SK-N-SH treated with all-trans-retinoic acid at 6 μM for 48 hours (cell line): ENCODE measurements around the gene QSOX1.

Source experiments
- ATAC-seq: fragments of 200-7000 bp; cut with Tn5 transposase; 3 replicates; pipeline ENCODE4 v1.9.1; 2020; ENCODE audit warnings: mild to moderate bottlenecking, moderate library complexity
- ARNTL ChIP-seq: fragments of 450-650 bp; formaldehyde crosslinking; IDR thresholded peaks from 2 replicates; pipeline ENCODE4 v1.5.0; 2020; ENCODE audit warnings: low read depth, mild to moderate bottlenecking, moderate library complexity, borderline replicate concordance
- BACH2 ChIP-seq: fragments of 250-450 bp; sonication (Bioruptor Pico); IDR thresholded peaks from 2 replicates; pipeline ENCODE4 v1.9.0; 2021; ENCODE audit warnings: mild to moderate bottlenecking, borderline replicate concordance
- CREB5 ChIP-seq: fragments of 250-450 bp; sonication (Bioruptor Pico); IDR thresholded peaks from 2 replicates; pipeline ENCODE4 v1.5.1; 2020; ENCODE audit warnings: low read depth, mild to moderate bottlenecking, moderate library complexity
- GLIS3 ChIP-seq: fragments of 250-450 bp; sonication (Bioruptor Pico); IDR thresholded peaks from 2 replicates; pipeline ENCODE4 v1.5.0; 2020; ENCODE audit warnings: mild to moderate bottlenecking, moderate library complexity
- ISL1 ChIP-seq: fragments of 250-450 bp; sonication (Bioruptor Pico); IDR thresholded peaks from 2 replicates; pipeline ENCODE4 v2.1.2; 2022; ENCODE audit warnings: mild to moderate bottlenecking, moderate library complexity
- OSR1 ChIP-seq: fragments of 250-450 bp; sonication (Bioruptor Pico); IDR thresholded peaks from 2 replicates; pipeline ENCODE4 v1.8.0; 2022; ENCODE audit warnings: moderate library complexity, mild to moderate bottlenecking, inconsistent platforms
- POU6F1 ChIP-seq: fragments of 250-450 bp; sonication (Bioruptor Pico); IDR thresholded peaks from 2 replicates; pipeline ENCODE4 v1.8.0; 2021; ENCODE audit warnings: low read depth, mild to moderate bottlenecking, moderate library complexity, borderline replicate concordance
- RARB ChIP-seq: fragments of 250-450 bp; sonication (Bioruptor Pico); IDR thresholded peaks from 2 replicates; pipeline ENCODE4 v1.8.0; 2021; ENCODE audit warnings: mild to moderate bottlenecking, moderate library complexity
- TCF4 ChIP-seq: fragments of 250-450 bp; sonication (Bioruptor Pico); IDR thresholded peaks from 2 replicates; pipeline ENCODE4 v1.8.0; 2021; ENCODE audit warnings: mild to moderate bottlenecking, moderate library complexity, borderline replicate concordance
- TOX ChIP-seq: fragments of 250-450 bp; sonication (Bioruptor Pico); IDR thresholded peaks from 2 replicates; pipeline ENCODE4 v1.8.0; 2021; ENCODE audit warnings: mild to moderate bottlenecking, moderate library complexity, borderline replicate concordance
- TSHZ2 ChIP-seq: fragments of 250-450 bp; sonication (Bioruptor Pico); IDR thresholded peaks from 2 replicates; pipeline ENCODE4 v1.5.0; 2020; ENCODE audit warnings: mild to moderate bottlenecking, moderate library complexity
- ZC3H10 ChIP-seq: fragments of 250-450 bp; sonication (Bioruptor Pico); IDR thresholded peaks from 2 replicates; pipeline ENCODE4 v1.5.1; 2021; ENCODE audit warnings: mild to moderate bottlenecking, moderate library complexity
- ZFP30 ChIP-seq: fragments of 450-650 bp; formaldehyde crosslinking; IDR thresholded peaks from 2 replicates; pipeline ENCODE4 v1.5.0; 2022; ENCODE audit warnings: mild to moderate bottlenecking, moderate library complexity
- ZNF565 ChIP-seq: fragments of 450-650 bp; formaldehyde crosslinking; conservative IDR thresholded peaks from 2 replicates; pipeline ENCODE4 v1.5.0; 2020; ENCODE audit warnings: low read depth, mild to moderate bottlenecking, moderate library complexity
- ZNF70 ChIP-seq: fragments of 450-650 bp; formaldehyde crosslinking; IDR thresholded peaks from 2 replicates; pipeline ENCODE4 v1.5.0; 2020; ENCODE audit warnings: mild to moderate bottlenecking, moderate library complexity
- ZNF8 ChIP-seq: fragments of 450-650 bp; formaldehyde crosslinking; IDR thresholded peaks from 2 replicates; pipeline ENCODE4 v1.5.0; 2020; ENCODE audit warnings: mild to moderate bottlenecking, moderate library complexity

QSOX1 gene

GRCh38 chr1:180136331-180136967 is 18.2 kb upstream of the QSOX1 start:
- ATAC-seq = no peak
- TF ChIP-seq RARB (CRISPR knock-in tag) (no peak), GLIS3 (CRISPR knock-in tag) (no peak), ISL1 (CRISPR knock-in tag) (no peak), ZFP30 (CRISPR knock-in tag) (no peak), ZNF70 (no peak), TSHZ2 (CRISPR knock-in tag) (no peak), TOX (CRISPR knock-in tag) (no peak), CREB5 (no peak), ZC3H10 (CRISPR knock-in tag) (no peak), ARNTL (CRISPR knock-in tag) (no peak), BACH2 (CRISPR knock-in tag) (no peak), ZNF8 (CRISPR knock-in tag) (no peak), ZNF565 (CRISPR knock-in tag) (no peak)

DNA sequence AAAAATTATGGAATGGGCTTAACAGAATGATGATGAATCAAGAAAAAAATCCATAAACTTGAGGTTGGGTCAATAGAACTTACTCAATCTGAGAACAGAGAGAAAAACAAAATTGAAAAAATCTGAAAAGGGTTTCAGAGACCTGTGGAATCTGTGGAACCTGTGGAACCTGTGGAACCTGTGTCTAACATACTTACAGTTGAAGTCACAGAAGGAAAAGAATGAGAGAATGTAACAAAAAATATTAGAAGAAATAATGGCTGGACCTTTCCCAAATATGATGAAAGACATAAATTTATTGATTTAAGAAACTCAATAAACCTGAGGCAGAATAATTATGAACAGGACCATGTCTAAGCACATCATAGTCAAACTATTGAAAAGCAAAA is 17.7 kb upstream of the QSOX1 start:
- TF ChIP-seq ZNF8 (CRISPR knock-in tag) (no peak), ZNF565 (CRISPR knock-in tag) (no peak), ZNF70 (no peak)
- ATAC-seq = no peak

DNA sequence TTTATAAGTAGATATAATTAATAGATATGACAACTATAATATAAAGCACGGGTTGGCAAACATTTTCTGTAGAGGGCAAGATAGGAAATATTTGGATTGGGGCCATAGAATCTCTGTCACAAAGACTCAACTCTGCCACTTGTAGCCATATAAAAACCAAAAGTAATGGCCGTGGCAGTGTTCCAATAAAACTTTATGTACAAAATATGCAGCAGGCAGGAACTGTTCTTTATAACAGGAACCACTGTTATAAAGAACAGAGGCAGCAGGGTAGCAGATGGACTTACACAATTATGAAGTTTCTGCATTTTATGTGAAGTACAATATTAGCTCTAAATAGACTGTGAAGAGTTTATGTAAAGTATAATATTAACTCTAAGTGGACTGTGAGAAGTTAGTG is 16.9 kb upstream of the QSOX1 start:
- ATAC-seq = no peak
- TF ChIP-seq ZC3H10 (CRISPR knock-in tag) (no peak), ARNTL (CRISPR knock-in tag) (no peak), ZNF8 (CRISPR knock-in tag) (no peak), RARB (CRISPR knock-in tag) (no peak), OSR1 (no peak), CREB5 (no peak), ISL1 (CRISPR knock-in tag) (no peak), BACH2 (CRISPR knock-in tag) (no peak)

GRCh38 chr1:180141381-180141934 is 13.2 kb upstream of the QSOX1 start:
- no peak for ATAC-seq
- no peak for TF ChIP-seq TCF4 (CRISPR knock-in tag)
- TF ChIP-seq TSHZ2 (CRISPR knock-in tag) = no peak
- TF ChIP-seq ARNTL (CRISPR knock-in tag) = no peak
- TF ChIP-seq GLIS3 (CRISPR knock-in tag) = no peak
- no peak for TF ChIP-seq RARB (CRISPR knock-in tag)
- no peak for TF ChIP-seq POU6F1 (CRISPR knock-in tag)
- no peak for TF ChIP-seq CREB5
- TF ChIP-seq ZNF70 = no peak
- no peak for TF ChIP-seq ZFP30 (CRISPR knock-in tag)
- no peak for TF ChIP-seq ZC3H10 (CRISPR knock-in tag)
